Measurements from ENCODE around the gene GLYR1.

- TF ChIP-seq ZNF707 (CRISPR knock-in tag; conservative IDR thresholded peaks at IDR 0.05) (no peak), ZNF239 (CRISPR knock-in tag; IDR thresholded peaks at IDR 0.05) (no peak), TBP (optimal IDR thresholded peaks at IDR 0.05; ENCODE audit: low read depth, low read length) (no peak), NFATC3 (IDR thresholded peaks at IDR 0.05) (no peak), SREBF2 (CRISPR knock-in tag; IDR thresholded peaks at IDR 0.05) (no peak), POLR2AphosphoS5 (IDR thresholded peaks at IDR 0.05; ENCODE audit: control insufficient read depth, insufficient read depth, low read depth, low read length) (no peak), TFAM (CRISPR knock-in tag; conservative IDR thresholded peaks at IDR 0.05) (no peak), CTCF (IDR thresholded peaks at IDR 0.05 in 2 of 3, conservative IDR thresholded peaks at IDR 0.05 in 1 of 3; ENCODE audit: insufficient read depth in 2 of 3, low read depth in 1 of 3, low read length in 3 of 3) (no peak), HEY1 (CRISPR knock-in tag; IDR thresholded peaks at IDR 0.05; ENCODE audit: borderline replicate concordance) (no peak), JUN (IDR thresholded peaks at IDR 0.05; ENCODE audit: borderline replicate concordance, low read depth, low read length) (no peak), JUN (CRISPR knock-in tag; IDR thresholded peaks at IDR 0.05; ENCODE audit: borderline replicate concordance) (no peak), ZNF384 (IDR thresholded peaks at IDR 0.05; ENCODE audit: low read depth, low read length) (no peak)
Observed at GRCh38 chr16:4797805-4798252, 49.3 kb downstream of the GLYR1 start.

All from K562 (cell line).